H1 (cell line): ENCODE data around the gene MX1. TPM values are rescaled to one million over a fixed set of nuclear protein-coding genes. Genes with fewer than 3 reads are reported as not detected.

Experiments
- GTF2F1 ChIP-seq: IDR thresholded peaks from 2 replicates; pipeline ENCODE4 v1.6.1; 2012; ENCODE audit warnings: low read depth, low read length, improper control_type of control experiment, borderline replicate concordance
- MAFK ChIP-seq: IDR thresholded peaks from 2 replicates; pipeline ENCODE4 v1.6.1; 2012; ENCODE audit warnings: low read depth, mild to moderate bottlenecking, improper control_type of control experiment, low read length
- NANOG ChIP-seq: IDR thresholded peaks from 2 replicates; pipeline ENCODE4 v1.6.1; 2011; ENCODE audit warnings: low read length, low read depth, mild to moderate bottlenecking, inconsistent platforms; ENCODE audit not compliant: insufficient read depth, poor library complexity, severe bottlenecking
- polyA plus RNA-seq, 7 experiments: library from polyadenylated mRNA; depleted of rRNA in 3 of 7; stranded (reverse) in 5 of 7; unstranded in 2 of 7; fragments of >200 nt in 5 of 7; fragments of 200-250 nt in 2 of 7; gene quantifications; 1 replicate in 5 of 7; 2 replicates in 1 of 7; 4 replicates in 1 of 7; pipeline versions ENCODE4 v1.2.1 to v1.2.3, GENCODE V29; 2011 to 2013; ENCODE audit warnings: missing spikeins in 2 of 7, mixed read lengths in 2 of 7
- total RNA-seq: library from RNA; stranded (reverse); fragmentation: NEBNext Ultra II Directional; extraction: Animal tissue kit (Norgen Biotek cat#: 25700); gene quantifications from 2 replicates; pipeline ENCODE4 v1.2.1, GENCODE V29; 2021

The MX1 gene
- total and polyA plus RNA-seq, 2 of the 8 experiments (the other 6 are each of a cell fraction or from before 2014, with no cell fraction given), result 3.8 to 5.7 TPM

DNA sequence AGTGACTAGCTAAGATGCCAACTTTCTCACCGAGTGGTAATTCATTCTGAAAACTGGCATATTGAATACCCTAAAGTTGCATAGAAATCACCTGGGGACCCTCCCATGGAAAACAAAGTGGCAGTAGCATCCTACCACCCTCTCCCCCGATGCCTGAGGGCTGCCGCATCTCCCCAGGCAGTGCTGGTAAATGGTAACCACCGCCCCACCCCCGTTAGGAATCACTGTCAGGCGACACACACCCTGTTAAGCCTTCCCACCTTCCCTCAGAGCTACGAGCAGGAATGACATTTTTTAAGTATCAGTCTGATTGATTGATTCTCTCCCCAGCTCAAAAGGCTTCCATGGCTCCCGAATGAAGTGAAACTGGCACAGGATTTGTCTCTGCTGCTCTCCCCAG lies 53.6 kb downstream of the MX1 start (continued):
- TF ChIP-seq NANOG, result no peak
- TF ChIP-seq GTF2F1, result no peak
- TF ChIP-seq MAFK, result no peak
